Thoracic aorta (tissue), 2 donors: ENCODE results near the gene VAPA. TPM values are rescaled to one million over a fixed set of nuclear protein-coding genes. Genes with fewer than 3 reads are reported as not detected.

Source experiments
- ATAC-seq: fragments of 150-250 bp; one replicate; pipeline ENCODE4 v1.8.0; 2017; ENCODE audit warnings: low read depth; ENCODE audit not compliant: insufficient number of reproducible peaks, low FRiP score
- DNase-seq: peaks from one replicate; pipeline ENCODE4 v3.0.0-alpha.2; 2020; ENCODE audit warnings: low spot score
- H3K27ac ChIP-seq, 2 donors: fragments of 200-600 bp; sonication (generic); 1 replicate in 1 of 2; 2 replicates in 1 of 2; pipeline ENCODE4 v1.5.1; 2016; ENCODE audit warnings: mild to moderate bottlenecking in 2 of 2, moderate library complexity in 2 of 2
- H3K27me3 ChIP-seq: fragments of 200-600 bp; sonication (generic); replicated peaks from 2 replicates; pipeline ENCODE4 v1.6.0; 2016; ENCODE audit warnings: mild to moderate bottlenecking; ENCODE audit not compliant: insufficient read depth
- H3K36me3 ChIP-seq: fragments of 200-600 bp; sonication (generic); one replicate; pipeline ENCODE4 v1.5.1; 2016
- H3K4me1 ChIP-seq, 2 donors: fragments of 200-600 bp; sonication (generic); 1 replicate in 1 of 2; 2 replicates in 1 of 2; pipeline versions ENCODE4 v1.5.1 to v1.6.0; 2016; ENCODE audit warnings: low read depth in 2 of 2, mild to moderate bottlenecking in 1 of 2; ENCODE audit not compliant: control insufficient read depth in 1 of 2
- H3K4me3 ChIP-seq: fragments of 200-600 bp; sonication (generic); 2 replicates; pipeline ENCODE4 v1.5.1; 2016; ENCODE audit warnings: mild to moderate bottlenecking
- H3K9me3 ChIP-seq: fragments of 200-600 bp; sonication (generic); 2 replicates; pipeline ENCODE4 v1.5.1; 2016
- CTCF ChIP-seq: fragments of 200-600 bp; sonication (generic); IDR thresholded peaks from one replicate; pipeline ENCODE4 v1.5.1; 2019; ENCODE audit warnings: antibody characterized with exemption
- total RNA-seq, 2 donors: library from RNA; depleted of rRNA; stranded (reverse); fragments of >200 nt; gene quantifications; one replicate each; pipeline versions ENCODE4 v1.1.0 to v1.2.3, GENCODE V29; 2016

VAPA gene
- total RNA-seq, 2 donors from 2014 or later, result 171 to 195 TPM

GRCh38 chr18:9986156-9986930 is 72.5 kb downstream of the VAPA start:
- no peak for TF ChIP-seq CTCF
- DNase-seq, result no peak
- no peak overlapping the region for H3K27ac ChIP-seq
- no peaks in the 10 kb centered on the region for H3K4me1 ChIP-seq
- no peaks in the 10 kb centered on the region for H3K27me3 ChIP-seq
- no peak overlapping the region for H3K4me3 ChIP-seq
- H3K9me3 ChIP-seq, result no peaks in the 10 kb centered on the region
- no peaks in the 10 kb centered on the region for H3K36me3 ChIP-seq
- no peak for ATAC-seq

GRCh38 chr18:9987345-9987744 is 73.5 kb downstream of the VAPA start:
- H3K27me3 ChIP-seq, result no peaks in the 10 kb centered on the region
- H3K27ac ChIP-seq, result no peak overlapping the region
- H3K4me1 ChIP-seq, result no peaks in the 10 kb centered on the region
- no peaks in the 10 kb centered on the region for H3K36me3 ChIP-seq
- ATAC-seq (no peak), DNase-seq (no peak)
- H3K9me3 ChIP-seq, result no peaks in the 10 kb centered on the region
- no peak for TF ChIP-seq CTCF
- no peak overlapping the region for H3K4me3 ChIP-seq

GRCh38 chr18:9987931-9988330 is 74.1 kb downstream of the VAPA start:
- no peak overlapping the region for H3K4me3 ChIP-seq
- ATAC-seq, result no peak
- H3K36me3 ChIP-seq, result no peaks in the 10 kb centered on the region
- no peaks in the 10 kb centered on the region for H3K27me3 ChIP-seq
- TF ChIP-seq CTCF, result no peak
- no peaks in the 10 kb centered on the region for H3K4me1 ChIP-seq
- DNase-seq, result no peak
- H3K9me3 ChIP-seq, result no peaks in the 10 kb centered on the region
- no peak overlapping the region for H3K27ac ChIP-seq

GRCh38 chr18:9988665-9989064 is 74.8 kb downstream of the VAPA start:
- Histone ChIP-seq H3K27me3 (no peaks in the 10 kb centered on the region), H3K4me3 (no peak overlapping the region), H3K27ac (no peak overlapping the region), H3K9me3 (no peaks in the 10 kb centered on the region), H3K36me3 (no peaks in the 10 kb centered on the region), H3K4me1 (no peaks in the 10 kb centered on the region)
- no peak for DNase-seq
- ATAC-seq, result no peak
- no peak for TF ChIP-seq CTCF

GRCh38 chr18:9989481-9989880 is 75.7 kb downstream of the VAPA start:
- H3K27ac ChIP-seq, result no peak overlapping the region
- ATAC-seq (no peak), DNase-seq (no peak)
- TF ChIP-seq CTCF, result no peak
- H3K4me3 ChIP-seq, result no peak overlapping the region
- H3K27me3 ChIP-seq, result no peaks in the 10 kb centered on the region
- peaks cover 0 to 6% of the 10 kb centered on the region in 2 donors for H3K4me1 ChIP-seq
- no peaks in the 10 kb centered on the region for H3K9me3 ChIP-seq
- H3K36me3 ChIP-seq, result no peaks in the 10 kb centered on the region
